Effector CD8-positive, alpha-beta T cell (primary cell): ENCODE data around the gene MARCHF11.

ENCODE experiments used
- DNase-seq: peaks from one replicate; lab custom pipeline; 2025; lab: John Stamatoyannopoulos, UW

Gene MARCHF11

DNA sequence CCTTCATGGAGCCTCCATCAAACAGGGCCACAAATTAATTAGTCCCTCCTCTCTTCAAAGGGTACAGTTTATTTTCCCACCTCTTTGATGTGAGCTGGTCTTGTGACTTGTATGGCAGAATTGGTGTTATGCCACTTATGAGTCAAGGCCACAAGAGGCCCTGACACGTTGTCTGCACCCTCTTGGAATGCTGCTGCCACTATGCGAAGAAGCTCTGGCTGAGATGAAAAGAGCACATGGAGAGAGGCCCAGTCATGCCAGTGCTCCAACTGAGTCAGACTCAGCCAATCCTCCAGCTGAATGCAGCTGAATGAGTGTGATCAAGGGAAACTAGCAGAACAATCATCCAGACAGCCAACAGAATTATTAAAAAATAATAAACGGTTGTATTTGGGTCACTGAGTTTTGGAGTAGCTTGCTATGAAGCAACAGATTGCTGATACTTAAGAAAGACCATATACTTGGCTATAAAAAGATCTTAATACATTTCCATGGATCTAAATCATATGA, 128.3 kb downstream of the MARCHF11 start:
- DNase-seq, result no peak

DNA sequence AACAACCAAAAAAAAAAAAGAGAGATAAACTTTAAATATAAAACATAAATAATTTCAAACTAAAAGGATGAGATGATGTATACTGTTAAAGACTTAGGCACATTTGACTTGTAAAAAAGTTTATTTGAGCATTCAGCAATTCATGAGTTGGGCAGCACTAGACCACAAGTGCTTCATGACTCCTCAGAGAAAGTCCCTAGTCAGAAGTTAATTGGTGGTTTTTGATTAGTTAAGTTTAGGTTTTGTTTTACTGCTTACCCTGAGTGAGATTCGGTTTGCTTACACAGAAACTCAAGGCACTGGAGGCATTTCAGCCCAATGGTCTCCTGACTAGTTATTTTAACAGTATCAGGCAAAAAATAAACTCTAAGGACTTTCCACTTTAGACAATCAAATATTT, 129.2 kb downstream of the MARCHF11 start:
- DNase-seq, result no peak

DNA sequence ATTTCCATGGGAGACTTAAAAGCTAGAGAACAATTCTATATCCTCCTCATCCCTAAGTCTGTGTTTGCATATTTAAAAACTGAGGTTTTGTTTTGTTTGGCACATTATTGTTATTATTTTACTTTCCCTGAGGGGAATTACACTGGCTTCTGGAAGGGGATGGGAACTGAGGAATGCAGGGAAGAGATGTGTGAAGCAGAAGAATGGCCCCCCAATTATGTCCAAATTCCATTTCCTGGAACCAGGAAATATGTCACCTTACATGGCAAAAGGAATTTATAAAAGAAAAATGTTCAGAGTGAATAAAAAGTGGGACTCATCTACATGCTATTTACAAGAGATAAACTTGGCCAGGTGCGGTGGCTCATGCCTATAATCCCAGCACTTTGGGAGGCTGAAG, 129.8 kb downstream of the MARCHF11 start:
- DNase-seq, result no peak

DNA sequence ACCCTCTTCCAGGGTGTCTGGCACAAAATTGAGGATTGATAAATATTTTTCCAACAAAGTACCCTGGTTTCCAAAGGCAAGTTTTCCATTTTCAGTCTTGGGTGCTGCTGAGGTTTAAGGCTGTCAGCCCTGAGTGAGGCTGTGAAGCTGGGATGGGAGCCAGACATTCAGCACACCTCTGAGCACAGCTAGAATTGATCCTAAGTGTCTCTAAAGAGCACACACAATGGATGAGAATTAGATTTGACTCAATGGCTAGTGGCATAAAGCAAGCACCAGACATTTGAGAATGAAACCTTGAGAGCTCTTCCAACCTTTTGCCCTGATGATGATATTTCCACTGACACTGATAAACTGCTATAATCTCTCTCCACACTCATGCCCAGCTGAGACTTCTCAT, 131.5 kb downstream of the MARCHF11 start:
- no peak for DNase-seq

DNA sequence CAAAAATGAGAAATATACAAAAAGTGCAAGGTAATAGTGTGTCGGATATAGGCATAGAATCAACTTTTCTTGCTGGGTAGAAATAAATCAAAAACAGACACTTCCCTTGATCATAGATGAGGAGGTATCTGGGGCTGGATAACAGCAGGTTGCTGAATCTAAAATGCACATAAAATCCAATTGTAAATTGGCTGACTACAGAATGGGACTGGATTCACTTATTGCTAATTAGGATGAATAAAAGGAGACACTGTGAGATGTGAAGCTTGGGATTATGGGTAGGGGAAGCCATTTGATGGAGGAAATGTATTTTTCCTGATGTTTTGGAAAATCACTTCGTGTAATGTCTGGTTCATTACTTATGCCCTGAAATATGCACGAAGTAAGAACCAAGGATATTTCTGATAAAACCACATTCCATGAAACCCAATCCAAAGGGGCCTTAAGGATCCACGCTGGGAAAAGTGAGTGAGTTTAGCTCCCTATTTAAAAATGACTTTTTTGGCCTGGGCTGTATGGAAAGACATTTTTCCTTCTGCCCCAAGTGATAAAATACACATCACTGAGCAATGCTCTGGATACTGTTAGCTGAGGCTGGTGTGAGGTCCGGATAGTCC, 136.1 kb downstream of the MARCHF11 start:
- DNase-seq, result no peak

DNA sequence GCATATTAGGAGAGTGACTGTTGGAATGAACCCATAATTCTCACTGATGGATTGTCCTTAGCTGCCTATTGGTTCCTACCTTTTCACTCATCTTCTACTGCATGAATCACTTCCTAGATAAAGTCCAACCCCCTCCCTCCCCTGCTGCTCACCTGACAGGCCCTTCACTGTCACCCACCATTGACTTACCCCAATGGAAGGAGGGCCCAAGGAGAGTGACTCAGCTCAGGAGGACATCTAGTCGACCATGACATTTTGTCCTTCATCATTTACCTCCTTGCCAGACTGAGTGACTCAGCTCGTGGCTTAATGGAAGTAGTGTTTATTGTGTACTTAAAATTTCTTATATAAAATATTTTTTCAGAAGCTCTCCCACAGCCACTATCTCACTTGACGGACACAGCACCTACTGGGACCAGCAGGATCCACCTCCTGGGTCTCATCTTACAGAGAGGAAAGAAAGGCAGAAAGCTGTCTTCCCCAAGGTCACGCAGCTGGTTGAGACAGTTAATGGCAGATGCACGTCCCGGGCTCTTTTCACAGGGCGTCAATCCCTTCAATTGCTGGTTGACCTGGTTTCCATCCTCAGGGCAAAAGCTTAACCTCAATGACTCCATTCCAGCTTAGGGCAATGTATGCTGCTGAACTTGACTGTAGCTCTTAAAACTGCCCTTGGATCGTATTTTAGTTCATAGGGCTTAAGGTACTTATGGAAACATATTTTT, 142.3 kb downstream of the MARCHF11 start:
- DNase-seq, result no peak

DNA sequence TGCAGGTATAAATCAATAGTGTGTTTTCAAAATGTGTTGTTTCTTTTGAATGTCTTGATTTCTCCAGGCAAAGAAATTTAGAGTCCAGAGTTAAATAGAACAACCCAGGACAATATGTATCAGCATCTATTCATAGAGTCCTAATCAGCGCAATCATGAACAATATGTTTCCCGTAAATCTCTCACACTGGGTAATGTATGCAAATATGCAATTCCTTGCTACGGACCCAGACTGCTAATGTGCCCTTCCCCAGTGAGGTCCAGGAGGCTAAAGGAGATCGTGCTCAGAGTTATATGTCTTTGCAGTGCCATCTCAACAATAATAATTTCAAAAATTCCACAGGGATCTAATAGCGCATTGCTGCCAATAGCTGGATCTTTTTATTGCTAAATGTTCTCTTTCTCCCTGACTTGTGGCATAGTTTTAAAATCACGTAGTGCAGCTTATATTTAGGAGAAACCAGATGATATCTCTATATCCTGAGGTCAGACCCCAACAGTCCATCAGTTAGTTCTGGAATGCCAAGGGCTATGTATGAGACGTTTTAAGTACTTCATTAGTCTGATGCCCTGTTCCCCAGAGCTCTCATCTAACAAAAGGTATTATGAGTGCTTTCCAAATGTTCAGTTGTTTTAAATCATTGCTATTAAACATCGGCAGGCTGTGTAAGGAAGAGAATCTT, 145.1 kb downstream of the MARCHF11 start:
- no peak for DNase-seq

DNA sequence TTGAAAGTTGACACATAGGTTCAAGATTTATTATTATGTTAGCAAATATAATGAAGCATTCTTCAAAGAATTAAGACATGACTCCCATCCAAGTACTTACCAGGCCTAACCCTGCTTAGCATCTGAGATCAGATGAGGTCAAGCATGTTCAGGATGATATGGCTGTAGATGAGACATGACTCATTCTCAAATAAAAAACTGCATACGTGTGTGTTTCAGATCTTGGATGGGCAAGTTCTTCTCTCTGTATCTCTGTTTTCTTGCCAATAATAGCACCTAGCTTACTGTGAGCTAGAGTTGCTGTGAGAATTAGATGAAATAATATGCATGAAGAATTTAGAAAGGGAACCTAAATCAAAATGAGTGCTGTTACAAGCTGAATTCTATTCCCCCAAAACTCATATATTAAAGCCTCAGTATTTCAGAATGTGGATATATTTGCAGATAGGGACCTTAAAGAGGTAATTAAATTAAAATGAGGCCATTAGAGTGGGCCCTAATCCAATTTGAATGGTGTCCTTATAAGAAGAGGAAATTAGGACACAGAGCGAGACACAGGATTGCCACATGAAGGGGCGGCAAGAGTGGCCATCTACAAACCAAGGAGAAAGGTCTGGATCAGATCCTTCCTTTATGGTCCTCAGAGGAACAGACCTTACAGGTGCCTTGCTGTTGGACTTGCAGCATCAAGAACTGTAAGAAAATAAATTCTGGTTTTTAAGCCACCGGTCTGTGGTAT, 146.2 kb downstream of the MARCHF11 start:
- DNase-seq, result no peak

DNA sequence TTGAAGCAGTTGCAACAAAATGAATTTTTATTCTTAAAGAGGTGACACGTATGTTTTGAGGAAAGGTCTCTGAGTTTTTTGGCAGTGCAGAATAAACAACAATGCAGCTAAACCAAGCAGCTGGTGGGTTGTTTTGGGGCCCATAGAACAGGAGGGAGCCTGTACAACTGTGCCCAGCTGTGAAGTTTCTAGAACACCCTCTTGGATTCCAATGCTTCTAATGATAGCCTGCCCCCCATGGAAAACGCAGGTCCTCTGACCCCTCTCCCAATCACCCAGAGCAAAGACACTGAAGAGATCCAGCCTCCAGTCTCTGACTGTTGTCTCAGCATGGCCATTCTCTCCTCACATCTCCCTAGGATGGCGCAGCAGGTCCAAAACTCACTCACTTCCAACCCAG, 150.9 kb downstream of the MARCHF11 start:
- DNase-seq, result no peak

DNA sequence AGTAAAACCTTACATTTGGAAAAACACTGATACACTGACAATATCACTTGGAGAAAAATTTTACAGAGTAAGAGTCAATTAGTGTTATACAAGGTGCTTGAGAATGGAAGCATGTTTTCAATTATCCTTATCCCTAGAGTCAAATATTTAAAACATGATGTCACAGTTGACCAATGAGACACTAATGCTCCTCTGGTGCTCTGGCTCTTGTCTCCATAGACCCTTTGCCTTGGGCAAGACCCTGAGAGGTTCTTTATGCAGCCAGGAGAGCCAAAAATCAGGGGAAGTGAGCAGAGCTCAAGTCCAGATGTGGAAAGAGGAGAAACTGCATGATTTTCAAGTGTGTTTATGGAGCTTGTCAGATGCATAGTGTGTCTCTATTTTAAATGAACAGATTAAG, 153.9 kb downstream of the MARCHF11 start:
- no peak for DNase-seq

DNA sequence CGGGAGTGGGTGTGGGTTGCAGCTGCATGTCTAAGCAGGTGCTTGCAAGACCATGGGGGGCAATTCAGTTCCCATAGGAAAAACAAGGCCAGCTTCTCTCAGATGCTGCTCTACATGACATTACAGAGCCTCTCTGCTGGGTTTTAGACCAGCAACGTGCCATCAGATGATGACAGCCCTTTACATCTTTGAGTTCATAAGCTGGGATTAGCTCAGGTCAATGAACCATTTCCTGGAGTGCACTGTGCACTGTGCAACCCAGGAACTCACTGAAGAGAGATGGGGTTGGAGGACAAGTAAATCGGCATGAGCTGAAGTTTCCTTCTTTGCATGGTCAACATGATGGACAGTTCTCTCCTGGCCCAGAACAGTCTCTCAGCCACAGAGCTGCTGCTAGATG, 160.6 kb downstream of the MARCHF11 start:
- no peak for DNase-seq

DNA sequence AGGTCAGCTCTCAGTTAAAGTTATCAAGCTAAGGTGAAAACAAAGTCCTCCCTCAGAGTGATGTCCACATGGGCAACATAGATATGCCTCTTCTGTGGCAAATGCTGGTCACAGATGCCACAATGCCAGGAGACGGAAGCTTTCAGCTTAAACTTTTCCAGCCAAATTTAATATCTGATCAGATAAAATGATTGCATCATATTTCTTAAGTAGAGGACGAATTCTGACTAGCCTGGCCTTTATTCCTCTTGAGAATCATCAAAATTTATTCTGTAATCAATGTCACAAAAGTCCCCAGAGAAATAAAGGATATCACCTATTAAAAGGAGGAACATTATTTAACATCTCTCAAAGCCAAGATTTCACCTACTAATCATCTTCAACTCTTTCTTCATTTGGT, 161.9 kb downstream of the MARCHF11 start:
- no peak for DNase-seq
